GM19395 (cell line): ENCODE data around the gene APOA5.

Experiments
- ATAC-seq: cut with Tn5 transposase; IDR thresholded peaks from one replicate; pipeline ENCODE4 v1.9.1; 2021; ENCODE audit warnings: mild to moderate bottlenecking, moderate library complexity; ENCODE audit not compliant: unreplicated experiment

APOA5 gene

DNA sequence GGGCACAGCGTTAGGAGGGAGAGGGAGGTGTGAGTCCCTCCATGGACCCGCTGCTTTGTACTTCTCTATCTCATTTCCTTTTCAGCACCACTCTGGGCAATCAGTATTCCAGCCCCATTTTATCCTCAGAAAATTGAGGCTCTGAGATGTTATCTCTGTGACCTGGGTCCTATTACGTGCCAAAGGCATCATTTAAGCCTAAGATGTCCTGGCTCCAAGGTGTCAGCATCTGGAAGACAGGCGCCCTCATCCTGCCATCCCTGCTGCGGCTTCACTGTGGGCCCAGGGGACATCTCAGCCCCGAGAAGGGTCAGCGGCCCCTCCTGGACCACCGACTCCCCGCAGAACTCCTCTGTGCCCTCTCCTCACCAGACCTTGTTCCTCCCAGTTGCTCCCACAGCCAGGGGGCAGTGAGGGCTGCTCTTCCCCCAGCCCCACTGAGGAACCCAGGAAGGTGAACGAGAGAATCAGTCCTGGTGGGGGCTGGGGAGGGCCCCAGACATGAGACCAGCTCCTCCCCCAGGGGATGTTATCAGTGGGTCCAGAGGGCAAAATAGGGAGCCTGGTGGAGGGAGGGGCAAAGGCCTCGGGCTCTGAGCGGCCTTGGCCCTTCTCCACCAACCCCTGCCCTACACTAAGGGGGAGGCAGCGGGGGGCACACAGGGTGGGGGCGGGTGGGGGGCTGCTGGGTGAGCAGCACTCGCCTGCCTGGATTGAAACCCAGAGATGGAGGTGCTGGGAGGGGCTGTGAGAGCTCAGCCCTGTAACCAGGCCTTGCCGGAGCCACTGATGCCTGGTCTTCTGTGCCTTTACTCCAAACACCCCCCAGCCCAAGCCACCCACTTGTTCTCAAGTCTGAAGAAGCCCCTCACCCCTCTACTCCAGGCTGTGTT lies 37.2 kb upstream of the APOA5 start:
- ATAC-seq: no peak

DNA sequence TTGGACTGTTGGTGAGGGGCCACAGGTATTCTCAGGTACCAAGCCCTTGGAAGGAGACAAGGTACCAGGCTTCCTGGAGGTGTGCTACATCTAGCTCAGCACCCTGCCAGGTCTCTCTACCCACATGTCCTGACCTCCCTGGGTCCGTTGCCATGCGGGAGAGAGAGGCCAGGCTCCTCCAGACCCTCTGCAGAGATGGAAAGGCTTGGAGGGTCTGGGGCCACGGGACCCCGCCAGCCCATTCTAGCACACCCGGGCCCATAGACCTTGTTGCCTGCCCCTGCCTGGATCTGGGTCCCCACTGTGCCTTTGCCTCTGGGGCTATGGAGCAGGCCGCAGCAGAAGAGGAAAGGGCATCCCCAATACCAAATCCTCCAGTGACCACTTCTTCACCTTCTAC lies 35.8 kb upstream of the APOA5 start:
- ATAC-seq: no peak

DNA sequence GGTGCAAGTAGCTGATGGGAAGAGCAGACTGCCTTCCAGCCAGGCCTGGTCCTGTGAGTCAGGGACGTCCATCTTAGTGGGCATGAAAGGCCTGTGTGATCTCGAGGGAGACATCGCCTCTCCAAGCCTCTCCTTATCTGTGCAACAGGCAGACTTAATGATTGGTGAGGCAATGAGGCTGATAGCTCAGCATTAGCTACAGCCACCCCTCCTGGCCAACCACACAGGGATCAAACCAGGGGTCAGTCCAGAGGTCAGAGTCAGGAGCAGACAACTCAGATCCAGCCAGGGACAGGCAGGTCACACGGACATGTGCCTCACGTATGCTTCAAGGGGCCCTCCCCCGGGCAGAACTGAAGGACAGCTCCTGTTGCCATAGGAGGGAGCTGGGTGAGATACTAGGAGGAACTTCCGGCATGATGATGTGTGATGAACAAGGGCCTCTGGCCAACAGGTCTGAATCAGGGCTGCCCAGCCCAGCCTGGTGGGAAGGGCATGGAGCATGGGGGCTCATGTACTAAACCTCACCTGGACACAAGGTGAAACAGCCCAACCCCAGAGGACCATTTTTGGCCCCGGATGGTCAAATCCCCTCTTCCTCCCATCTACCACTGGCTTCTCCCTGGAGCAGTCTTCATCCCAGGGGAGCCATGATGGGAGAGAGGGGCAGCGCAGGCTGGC lies 35.2 kb upstream of the APOA5 start:
- no peak for ATAC-seq

DNA sequence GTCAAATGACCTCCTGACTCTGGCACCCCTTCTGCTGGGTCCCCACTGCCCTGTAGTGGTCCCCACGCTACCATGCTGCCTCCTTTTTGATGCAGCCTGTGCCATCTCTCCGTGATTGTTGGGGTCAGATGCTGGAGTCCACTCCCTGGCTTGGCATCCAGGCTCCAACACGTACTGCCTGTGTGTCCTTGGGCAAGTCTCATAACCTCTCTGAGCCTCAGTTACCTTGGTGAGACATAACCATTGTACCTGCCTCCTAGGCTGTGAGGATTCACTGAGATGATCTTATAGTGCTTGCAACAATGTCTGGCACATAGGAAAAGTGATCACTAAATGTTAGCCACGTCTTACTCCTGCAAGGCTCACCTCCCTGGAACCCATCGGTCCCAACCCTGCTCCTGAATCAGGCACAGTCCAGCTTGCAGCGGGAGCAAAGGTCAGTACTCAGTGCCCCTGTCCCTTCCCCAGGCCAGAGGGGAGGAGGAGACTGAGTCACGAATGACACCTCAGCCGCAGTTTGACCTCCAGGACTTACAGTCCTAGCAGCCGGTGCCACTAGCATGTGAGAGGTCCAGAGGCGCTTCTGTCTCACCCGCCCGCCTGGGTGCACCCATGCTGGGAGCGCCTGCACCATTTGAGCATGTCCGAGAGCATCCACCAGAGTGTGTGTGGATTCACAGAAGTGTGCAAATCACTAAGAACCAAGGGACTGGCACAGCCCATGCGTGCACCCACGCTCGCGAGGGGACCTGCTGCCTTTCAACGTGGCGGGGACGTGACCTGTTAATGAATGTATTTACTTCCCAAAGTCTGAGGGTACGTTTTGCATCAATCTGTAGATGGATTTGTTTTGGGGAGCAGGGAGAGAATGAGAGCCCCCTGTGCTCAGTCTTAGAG lies 34.4 kb upstream of the APOA5 start:
- ATAC-seq: no peak

DNA sequence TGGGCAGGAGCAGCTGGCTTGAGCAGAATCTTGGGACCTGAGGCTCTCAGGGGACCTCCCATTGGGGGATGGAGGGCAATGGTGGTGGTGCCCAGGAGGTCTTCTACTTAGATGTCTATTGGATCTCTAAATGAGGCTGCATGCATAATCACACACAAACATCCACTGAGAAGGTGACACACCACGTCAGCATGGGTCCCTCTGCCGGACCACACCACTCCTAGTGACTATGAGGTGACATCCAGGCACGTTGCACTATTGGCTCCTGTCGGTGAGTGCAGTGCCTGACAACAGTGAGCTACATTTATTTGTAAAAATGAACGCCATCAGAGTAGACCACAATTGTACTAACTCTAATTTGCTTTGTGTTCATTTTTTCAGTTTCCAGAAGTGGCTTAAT lies 33.8 kb upstream of the APOA5 start:
- no peak for ATAC-seq

DNA sequence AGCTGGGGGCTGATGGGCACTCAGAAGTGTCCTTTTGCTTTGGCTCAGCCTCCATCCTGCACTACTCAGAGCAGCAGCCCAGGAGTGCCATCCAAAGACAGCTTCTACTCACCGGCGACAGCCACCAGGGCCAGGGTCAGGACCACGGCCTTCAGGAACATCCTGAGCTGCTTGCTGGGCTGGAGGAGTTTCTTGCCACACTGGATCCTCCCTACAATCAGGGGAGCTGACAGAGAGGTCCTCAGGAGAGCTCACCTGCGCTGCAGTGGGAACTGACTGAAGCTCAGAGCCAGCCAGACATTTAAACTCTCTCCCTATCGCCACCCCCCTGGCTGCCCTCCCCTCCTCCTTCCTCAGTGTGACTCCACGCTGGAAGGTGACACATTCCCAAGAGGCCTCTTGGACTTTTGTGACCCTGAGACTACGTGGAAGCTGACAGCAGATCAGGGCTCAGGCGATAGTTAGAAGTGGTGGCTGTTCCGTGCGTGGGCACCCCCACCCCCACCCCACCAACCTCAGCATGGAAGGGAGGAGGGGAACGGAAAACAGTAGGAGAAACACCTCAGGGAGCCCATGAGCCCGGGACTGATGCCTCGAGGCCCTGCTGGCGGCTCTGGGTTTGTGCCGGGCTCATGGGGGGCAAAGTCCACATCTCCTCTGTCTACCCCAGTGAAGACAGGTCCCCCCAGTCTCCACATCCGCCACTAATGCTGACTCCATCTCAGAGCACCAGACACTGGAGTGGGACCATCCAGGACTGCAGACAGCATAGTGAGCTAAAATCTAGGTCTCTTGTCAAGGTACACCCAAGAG lies 31.6 kb upstream of the APOA5 start, which contains the start of gene APOA4:
Gene APOA4, minus strand, starts transcription at position 274 of the 813 bp plus-strand sequence. Its CDS starts 113 bp downstream, at position 161.
- no peak for ATAC-seq

DNA sequence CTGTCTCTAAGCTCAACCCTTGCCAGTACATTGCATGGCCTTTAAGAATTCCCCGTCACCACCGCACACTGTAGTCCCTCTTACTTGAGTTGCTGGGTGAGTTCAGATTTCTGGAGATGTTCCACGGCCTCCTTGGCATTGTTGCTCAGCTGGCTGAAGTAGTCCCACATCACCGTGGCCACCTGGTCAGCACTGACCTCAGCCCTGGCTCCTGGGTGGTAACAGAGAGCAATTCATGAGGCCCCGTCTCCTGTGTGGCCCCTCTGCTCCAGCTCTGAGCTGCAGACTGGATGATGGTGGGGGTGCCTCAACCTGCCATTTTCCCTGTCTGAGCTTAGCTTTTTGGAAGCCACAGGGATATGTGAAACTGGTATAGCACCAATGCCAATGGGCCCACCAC lies 30.9 kb upstream of the APOA5 start:
- ATAC-seq: no peak

DNA sequence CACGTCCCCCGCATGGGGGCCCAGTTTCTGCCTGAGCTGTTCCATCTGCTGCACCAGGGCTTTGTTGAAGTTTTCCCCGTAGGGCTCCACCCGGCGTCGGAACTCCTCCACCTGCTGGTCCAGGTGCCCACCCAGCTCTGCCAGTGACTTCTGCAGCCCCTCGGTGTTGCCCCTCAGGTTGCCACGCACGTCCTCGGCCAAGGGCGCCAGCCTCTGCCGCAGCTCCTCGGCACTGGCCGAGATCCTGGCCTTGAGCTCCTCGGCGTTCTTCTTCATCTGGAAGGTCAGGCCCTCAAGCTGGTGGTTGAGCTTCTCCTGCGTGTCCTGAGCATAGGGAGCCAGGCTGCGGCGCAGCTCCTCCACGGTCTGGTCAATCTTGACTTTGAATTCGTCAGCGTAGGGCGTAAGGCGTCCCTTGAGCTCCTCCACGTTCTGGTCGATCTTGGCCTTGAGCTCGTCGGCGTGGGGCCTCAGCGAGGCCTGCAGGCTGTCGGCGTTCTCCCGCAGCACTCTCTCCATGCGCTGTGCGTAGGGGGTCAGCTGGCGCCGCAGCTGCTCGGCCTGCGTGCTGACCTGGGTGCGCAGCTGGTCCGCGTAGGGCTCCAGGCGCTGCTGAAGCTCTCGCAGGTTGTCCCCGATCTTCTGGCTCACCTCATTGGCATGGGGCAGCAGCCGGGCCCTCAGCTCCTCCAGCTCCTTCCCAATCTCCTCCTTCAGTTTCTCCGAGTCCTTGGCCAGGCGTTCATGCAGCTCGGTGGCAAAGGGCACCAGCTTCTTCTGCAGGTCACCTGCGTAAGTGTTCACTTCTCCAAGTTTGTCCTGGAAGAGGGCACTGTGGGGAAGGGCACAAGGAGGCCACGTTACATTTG lies 29.6 kb upstream of the APOA5 start:
- no peak for ATAC-seq

DNA sequence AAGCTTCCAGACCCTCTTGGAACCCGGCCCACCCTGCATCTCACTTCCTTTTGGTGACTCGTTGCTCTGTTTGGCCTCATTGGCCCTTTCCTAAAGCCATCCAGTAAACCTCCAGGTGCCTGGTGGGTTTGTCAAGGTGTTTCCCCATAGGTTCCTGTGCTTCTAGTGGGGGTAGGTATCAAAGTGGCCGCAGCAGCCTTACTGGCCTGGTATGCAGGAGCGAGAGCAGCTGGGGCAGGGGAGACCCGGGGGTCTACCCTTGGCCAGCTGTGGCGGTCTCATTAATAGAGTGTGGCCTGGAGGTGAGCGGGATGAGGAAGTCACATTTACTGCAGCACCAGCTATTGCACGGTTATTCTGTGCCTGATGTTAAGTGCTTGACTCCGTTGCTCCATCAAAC lies 27.4 kb upstream of the APOA5 start:
- no peak for ATAC-seq

DNA sequence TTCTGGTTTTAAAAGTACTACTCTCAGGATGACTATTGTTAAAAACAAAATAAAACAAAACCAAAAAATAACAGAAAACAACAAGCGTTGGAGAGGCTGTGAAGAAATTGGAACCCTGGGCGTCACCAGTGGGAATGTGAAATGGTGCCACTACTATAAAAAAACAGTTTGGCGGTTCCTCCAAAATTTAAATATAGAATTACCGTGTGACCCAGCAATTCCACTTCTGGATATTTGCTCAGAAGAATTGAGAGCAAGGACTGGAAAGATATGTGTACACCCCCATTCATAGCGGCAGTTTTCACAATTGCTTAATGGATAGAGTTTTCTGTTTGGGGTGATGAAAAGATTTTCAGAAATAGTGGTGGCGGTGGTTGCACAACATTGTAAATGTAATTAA lies 22.8 kb upstream of the APOA5 start:
- no peak for ATAC-seq

DNA sequence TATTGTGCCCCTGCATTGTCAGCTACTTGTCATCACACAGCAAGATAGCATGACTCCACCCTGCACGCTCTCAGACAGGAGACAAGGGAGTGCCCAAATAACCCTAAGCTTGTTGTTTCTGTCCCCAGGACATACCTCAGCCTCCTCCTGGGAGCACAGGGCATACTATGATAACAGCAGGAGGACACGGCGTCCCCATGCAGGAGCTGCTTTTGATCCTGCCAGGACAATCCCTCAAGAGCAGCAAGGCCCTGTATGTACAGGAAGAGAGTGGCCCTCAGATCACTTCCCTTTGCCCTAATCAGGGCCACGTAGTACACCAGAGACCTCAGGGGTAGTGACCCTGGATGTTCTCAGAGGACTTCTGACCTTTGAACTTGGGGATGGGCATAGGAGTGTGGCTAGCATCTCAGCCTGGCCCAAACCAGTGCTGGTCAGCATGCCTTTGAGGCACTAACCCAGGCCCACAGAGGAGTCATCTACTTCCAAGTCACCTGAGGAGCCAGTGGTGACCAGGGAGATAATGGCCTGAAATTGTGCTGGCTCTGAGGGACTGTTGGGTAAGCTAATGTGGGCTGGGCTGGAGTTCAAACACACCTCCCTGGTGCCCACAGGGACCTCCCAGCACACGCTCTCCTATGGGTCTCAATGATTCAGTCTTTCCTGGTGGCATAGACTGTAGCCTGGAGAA lies 22.2 kb upstream of the APOA5 start:
- ATAC-seq: no peak

DNA sequence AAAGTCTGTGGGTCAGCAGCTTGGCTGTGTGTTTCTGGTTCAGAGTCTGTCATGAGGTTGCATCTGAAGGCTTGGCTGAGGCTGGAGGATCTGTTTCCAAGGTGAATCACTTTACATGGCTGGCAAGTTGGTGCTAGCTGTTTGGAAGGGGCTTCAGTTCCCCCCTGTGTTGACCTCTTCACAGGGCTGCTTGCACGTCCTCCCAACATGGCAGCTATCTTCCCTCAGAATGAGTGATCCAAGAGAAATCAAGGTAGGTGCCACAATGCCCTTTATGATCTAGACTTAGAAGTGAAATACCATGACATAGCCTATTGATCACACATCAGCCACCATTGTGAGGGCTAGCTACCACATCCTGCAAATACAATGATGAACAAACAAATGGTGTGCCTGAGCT lies 21.5 kb upstream of the APOA5 start:
- ATAC-seq: no peak

DNA sequence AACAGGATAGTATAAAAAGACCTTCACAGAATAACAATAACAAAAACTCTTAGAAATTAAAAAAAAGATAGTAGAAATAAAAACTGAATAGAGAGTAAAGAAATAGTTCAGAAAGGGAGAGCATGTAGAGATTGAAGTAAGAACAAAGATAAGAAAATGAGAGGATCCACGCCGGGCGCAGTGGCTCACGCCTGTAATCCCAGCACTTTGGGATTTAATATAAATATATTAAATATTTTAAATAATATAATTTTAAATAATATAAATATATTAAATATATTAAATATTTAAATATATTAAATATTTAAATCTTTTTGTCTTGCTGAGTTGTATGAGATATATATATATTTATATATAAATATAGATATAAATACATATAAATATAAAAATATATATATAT lies 20.4 kb upstream of the APOA5 start:
- ATAC-seq: no peak

DNA sequence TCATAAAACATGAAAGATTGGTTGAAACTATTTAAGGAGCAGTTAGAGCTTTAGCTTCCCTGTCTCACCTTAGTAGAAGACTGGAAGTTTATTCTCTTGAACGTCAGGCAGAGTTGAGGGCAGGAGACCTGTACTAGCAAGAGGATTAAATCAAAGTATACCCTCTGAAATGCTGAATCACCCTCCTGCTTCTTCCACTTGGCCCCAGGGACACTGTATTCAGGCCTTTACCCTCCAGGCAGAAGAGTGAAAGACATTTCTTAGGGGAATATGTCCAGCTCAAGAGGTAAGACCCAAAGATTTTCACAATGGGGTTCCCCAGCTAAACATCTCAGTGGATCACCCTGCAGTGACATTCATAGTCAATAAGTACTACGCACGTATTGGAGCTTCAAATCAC lies 19.5 kb upstream of the APOA5 start:
- no peak for ATAC-seq

DNA sequence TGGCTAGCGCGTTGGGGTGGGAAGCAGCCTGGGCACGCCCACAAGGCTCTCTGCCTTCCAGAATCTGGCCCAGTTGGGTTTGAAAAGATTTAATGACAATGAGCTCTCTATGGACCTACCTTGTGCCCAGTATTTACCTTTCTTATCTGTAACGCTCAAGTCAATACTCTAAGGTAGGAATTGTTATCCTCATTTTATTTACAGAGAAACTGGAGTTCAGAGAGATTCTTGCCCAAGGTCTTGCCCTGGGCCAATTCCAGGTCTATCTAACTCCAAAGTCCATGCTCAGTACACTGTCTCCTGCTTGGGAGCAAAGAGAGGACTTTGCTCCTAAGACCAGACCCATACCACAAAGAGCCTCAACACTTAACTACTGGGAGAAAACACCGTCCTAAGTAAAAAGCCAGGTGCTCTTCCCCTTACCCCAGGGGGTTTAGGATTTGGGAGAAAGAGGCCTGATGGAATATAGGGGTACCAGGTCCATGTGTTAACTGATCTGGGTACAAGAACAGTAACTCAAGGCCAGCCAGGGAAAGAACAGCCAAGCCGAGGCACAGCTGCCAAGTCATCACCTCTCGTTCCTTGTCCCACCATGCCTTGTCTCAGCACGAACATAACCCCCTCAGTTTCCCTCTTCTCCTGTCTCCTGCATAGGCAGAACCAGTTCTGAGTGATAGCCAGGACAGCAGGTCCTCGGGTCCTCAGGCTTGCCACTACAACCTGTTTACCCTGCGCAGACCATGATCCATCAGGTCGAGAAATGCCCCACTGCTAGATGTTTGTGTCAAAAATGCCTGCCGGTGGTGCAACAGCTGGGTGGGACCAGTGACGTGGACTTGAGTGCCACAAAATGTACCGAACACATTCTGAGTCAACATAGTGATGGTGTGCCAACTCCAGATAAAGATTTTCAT lies 16.8 kb upstream of the APOA5 start:
- no peak for ATAC-seq

DNA sequence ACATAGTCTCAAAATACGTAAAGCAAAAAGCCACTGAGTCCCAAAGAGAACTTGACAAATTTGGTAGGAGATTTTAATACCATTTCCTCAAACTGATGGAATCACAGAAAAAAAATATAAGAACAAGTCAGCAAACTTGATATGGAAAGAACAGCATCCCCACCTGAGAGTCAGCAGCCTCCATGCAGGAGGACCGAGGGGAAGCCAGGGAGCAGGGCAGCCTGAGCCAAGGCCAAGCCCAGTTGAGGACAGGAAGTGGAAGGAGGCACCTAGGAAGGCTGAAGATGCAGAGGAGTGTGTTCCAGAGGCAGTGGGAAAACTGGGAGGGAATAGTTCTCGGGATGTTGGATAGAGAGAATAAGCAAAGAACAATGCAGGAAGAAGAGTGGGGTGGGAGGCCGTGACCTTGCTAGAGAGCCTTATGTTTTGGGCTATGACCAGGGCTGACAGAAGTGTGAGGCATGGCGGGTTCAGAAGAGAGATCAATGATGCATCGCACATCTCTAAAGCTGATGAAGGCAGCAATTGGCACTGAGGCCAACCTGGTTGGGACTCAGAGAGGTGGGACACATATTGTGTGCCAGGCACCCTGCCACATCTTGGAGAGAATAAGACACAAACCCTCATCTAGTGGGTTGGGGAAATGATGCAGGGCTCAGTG lies 16.1 kb upstream of the APOA5 start:
- no peak for ATAC-seq

DNA sequence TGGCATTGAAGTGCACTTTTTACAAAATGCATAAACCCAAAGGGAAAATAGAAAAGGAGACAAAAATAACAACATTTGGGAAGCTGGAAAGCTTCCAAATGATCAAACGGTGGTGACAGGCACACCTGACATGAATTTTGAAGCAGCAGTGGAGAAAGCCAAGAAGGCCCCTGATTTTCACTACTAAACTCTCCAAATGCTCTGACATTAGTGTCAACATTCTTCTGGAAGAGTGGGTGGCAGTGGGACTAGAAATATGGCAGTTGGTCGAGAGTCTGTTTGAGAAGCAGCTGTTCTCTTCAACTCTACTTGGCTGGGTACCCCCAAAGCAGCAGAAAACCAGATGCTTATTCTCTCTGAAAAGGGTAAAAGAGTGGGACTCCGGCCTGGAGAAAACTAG lies 12.3 kb upstream of the APOA5 start:
- no peak for ATAC-seq
